NOMO-1 treated with DMSO at 0.1 percent for 48 hours (cell line): ENCODE results near the gene TNKS2.
A peak's percentile ranks its signal among the peaks of the same experiment; 100 is the strongest.
"Not testable (repeated sequence)": the region's sequence is repeated elsewhere in the genome, so short reads cannot be mapped to it uniquely, and the experiment has no call there.

ENCODE experiments used
- DNase-seq: peaks from one replicate; lab custom pipeline; 2025; ENCODE audit not compliant: unreplicated experiment; lab: John Stamatoyannopoulos, UW

The TNKS2 gene

GRCh38 chr10:91797874-91798648, at the start of gene TNKS2:
TNKS2 (plus strand) TSS chr10:91798426; CDS start chr10:91798691, 265 bp downstream.
- peak; percentile 80 for DNase-seq

- not testable (repeated sequence) for DNase-seq
Observed at GRCh38 chr10:91749592-91749991, 48.6 kb upstream of the TNKS2 start.

- DNase-seq, result peak; percentile 75
Observed at GRCh38 chr10:91756286-91756685, 41.9 kb upstream of the TNKS2 start.

GRCh38 chr10:91758303-91759146, 39.7 kb upstream of the TNKS2 start:
- peak; percentile 74 for DNase-seq

GRCh38 chr10:91759581-91759986, 38.6 kb upstream of the TNKS2 start:
- no peak for DNase-seq

- DNase-seq, result peak; percentile 53
Observed at GRCh38 chr10:91761721-91762120, 36.5 kb upstream of the TNKS2 start.

GRCh38 chr10:91762878-91763277, 35.3 kb upstream of the TNKS2 start:
- DNase-seq, result peak; percentile 25

GRCh38 chr10:91766676-91767075, 31.6 kb upstream of the TNKS2 start:
- no peak for DNase-seq

GRCh38 chr10:91768123-91768522, 30.1 kb upstream of the TNKS2 start:
- no peak for DNase-seq

GRCh38 chr10:91771907-91772306, 26.3 kb upstream of the TNKS2 start:
- DNase-seq, result no peak

- no peak for DNase-seq
Observed at GRCh38 chr10:91772461-91772860, 25.8 kb upstream of the TNKS2 start.

- no peak for DNase-seq
Observed at GRCh38 chr10:91772869-91773268, 25.4 kb upstream of the TNKS2 start.

GRCh38 chr10:91774571-91774970, 23.7 kb upstream of the TNKS2 start:
- no peak for DNase-seq

GRCh38 chr10:91775731-91776130, 22.5 kb upstream of the TNKS2 start:
- no peak for DNase-seq

GRCh38 chr10:91776266-91776665, 22.0 kb upstream of the TNKS2 start:
- DNase-seq, result no peak

GRCh38 chr10:91778485-91778884, 19.7 kb upstream of the TNKS2 start:
- no peak for DNase-seq

- DNase-seq, result no peak
Observed at GRCh38 chr10:91779011-91779605, 19.1 kb upstream of the TNKS2 start.

- DNase-seq, result no peak
Observed at GRCh38 chr10:91782539-91782938, 15.7 kb upstream of the TNKS2 start.

GRCh38 chr10:91785830-91786229, 12.4 kb upstream of the TNKS2 start:
- DNase-seq, result no peak

- no peak for DNase-seq
Observed at GRCh38 chr10:91787258-91787657, 11.0 kb upstream of the TNKS2 start.

- no peak for DNase-seq
Observed at GRCh38 chr10:91787810-91788209, 10.4 kb upstream of the TNKS2 start.

- no peak for DNase-seq
Observed at GRCh38 chr10:91788527-91788926, 9.7 kb upstream of the TNKS2 start.
